ENCODE measurements around the gene PTPRN2. TPM values are rescaled to one million over a fixed set of nuclear protein-coding genes. Genes with fewer than 3 reads are reported as not detected.

PTPRN2 gene
- total and polyA plus RNA-seq, 7 donors: 0.47 to 0.82 (median 0.51) TPM

GRCh38 chr7:157597562-157597961 lies 990.1 kb downstream of the PTPRN2 start:
- Histone ChIP-seq H3K4me3 (no peak overlapping the region), H3K9me3 (no peaks in the 10 kb centered on the region), H3K27me3 (ENCODE audit: insufficient read depth in 3 of 3, low read length in 2 of 3) (no peaks in the 10 kb centered on the region), H3K4me1 (no peaks in the 10 kb centered on the region), H3K27ac (no peak overlapping the region), H3K36me3 (ENCODE audit: insufficient read depth in 1 of 2, low read depth in 1 of 2) (no peaks in the 10 kb centered on the region)
- ATAC-seq (no peak), DNase-seq (no peak)
- 60 to 68% (median 62%) methylated on average over 7 of the region's 7 CpGs for WGBS, 3 donors
- intact Hi-C loops (cut with DNase I): no loop called here
- TF ChIP-seq CTCF (IDR thresholded peaks at IDR 0.05): no peak

- no peak overlapping the region for H3K4me3 ChIP-seq
- ATAC-seq (no peak), DNase-seq (no peak)
- intact Hi-C loops (cut with DNase I): no loop called here
- TF ChIP-seq CTCF (IDR thresholded peaks at IDR 0.05): no peak
- H3K36me3 ChIP-seq (ENCODE audit: insufficient read depth in 1 of 2, low read depth in 1 of 2): no peaks in the 10 kb centered on the region
- H3K9me3 ChIP-seq: no peaks in the 10 kb centered on the region
- 59 to 61% (median 60%) methylated on average over 15 of the region's 15 CpGs for WGBS, 3 donors
- H3K27ac ChIP-seq: no peak overlapping the region
- H3K4me1 ChIP-seq: no peaks in the 10 kb centered on the region
- H3K27me3 ChIP-seq (ENCODE audit: insufficient read depth in 3 of 3, low read length in 2 of 3): no peaks in the 10 kb centered on the region
Observed at GRCh38 chr7:157596881-157597280, 990.7 kb downstream of the PTPRN2 start.

- TF ChIP-seq CTCF (IDR thresholded peaks at IDR 0.05): no peak
- H3K9me3 ChIP-seq: no peaks in the 10 kb centered on the region
- H3K4me3 ChIP-seq: no peak overlapping the region
- no peaks in the 10 kb centered on the region for H3K36me3 ChIP-seq (ENCODE audit: insufficient read depth in 1 of 2, low read depth in 1 of 2)
- WGBS, 3 donors: 78 to 81% (median 81%) methylated on average over 11 of the region's 11 CpGs
- DNase-seq (no peak), ATAC-seq (no peak)
- no peak overlapping the region for H3K27ac ChIP-seq
- intact Hi-C loops (cut with DNase I): no loop called here
- H3K4me1 ChIP-seq: no peaks in the 10 kb centered on the region
- no peaks in the 10 kb centered on the region for H3K27me3 ChIP-seq (ENCODE audit: insufficient read depth in 3 of 3, low read length in 2 of 3)
Observed at GRCh38 chr7:157596471-157596870, 991.2 kb downstream of the PTPRN2 start.

- ATAC-seq (no peak), DNase-seq (no peak)
- Histone ChIP-seq H3K27ac (no peak overlapping the region), H3K4me1 (no peaks in the 10 kb centered on the region), H3K4me3 (no peak overlapping the region), H3K9me3 (no peaks in the 10 kb centered on the region), H3K27me3 (ENCODE audit: insufficient read depth in 3 of 3, low read length in 2 of 3) (no peaks in the 10 kb centered on the region), H3K36me3 (ENCODE audit: insufficient read depth in 1 of 2, low read depth in 1 of 2) (no peaks in the 10 kb centered on the region)
- intact Hi-C loops (cut with DNase I): no loop called here
- no peak for TF ChIP-seq CTCF (IDR thresholded peaks at IDR 0.05)
- 78 to 81% (median 81%) methylated on average over 11 of the region's 11 CpGs for WGBS, 3 donors
Observed at GRCh38 chr7:157596026-157596425, 991.6 kb downstream of the PTPRN2 start.

GRCh38 chr7:157595086-157595855 lies 992.4 kb downstream of the PTPRN2 start:
- DNase-seq (no peak), ATAC-seq (no peak)
- H3K27ac ChIP-seq: no peak overlapping the region
- no peaks in the 10 kb centered on the region for H3K27me3 ChIP-seq (ENCODE audit: insufficient read depth in 3 of 3, low read length in 2 of 3)
- H3K36me3 ChIP-seq (ENCODE audit: insufficient read depth in 1 of 2, low read depth in 1 of 2): no peaks in the 10 kb centered on the region
- intact Hi-C loops (cut with DNase I): no loop called here
- WGBS, 3 donors: 78 to 84% (median 83%) methylated on average over 20 of the region's 20 CpGs
- H3K9me3 ChIP-seq: no peaks in the 10 kb centered on the region
- TF ChIP-seq CTCF (IDR thresholded peaks at IDR 0.05): no peak
- no peaks in the 10 kb centered on the region for H3K4me1 ChIP-seq
- no peak overlapping the region for H3K4me3 ChIP-seq

Measured in psoas muscle (tissue), 8 donors.